GM08714 (cell line): ENCODE data around the gene C1orf232.
A peak's percentile ranks its signal among the peaks of the same experiment; 100 is the strongest.

Source experiments
- H3K4me3 ChIP-seq: fragments of 200-500 bp; sonication (Bioruptor generic); 2 replicates; pipeline ENCODE4 v1.5.1; 2014; ENCODE audit warnings: mild to moderate bottlenecking, low read length, inconsistent platforms
- ZNF274 ChIP-seq: IDR thresholded peaks from 2 replicates; pipeline ENCODE4 v1.6.1; 2012; ENCODE audit warnings: mild to moderate bottlenecking, low read depth, low read length

C1orf232 gene

DNA sequence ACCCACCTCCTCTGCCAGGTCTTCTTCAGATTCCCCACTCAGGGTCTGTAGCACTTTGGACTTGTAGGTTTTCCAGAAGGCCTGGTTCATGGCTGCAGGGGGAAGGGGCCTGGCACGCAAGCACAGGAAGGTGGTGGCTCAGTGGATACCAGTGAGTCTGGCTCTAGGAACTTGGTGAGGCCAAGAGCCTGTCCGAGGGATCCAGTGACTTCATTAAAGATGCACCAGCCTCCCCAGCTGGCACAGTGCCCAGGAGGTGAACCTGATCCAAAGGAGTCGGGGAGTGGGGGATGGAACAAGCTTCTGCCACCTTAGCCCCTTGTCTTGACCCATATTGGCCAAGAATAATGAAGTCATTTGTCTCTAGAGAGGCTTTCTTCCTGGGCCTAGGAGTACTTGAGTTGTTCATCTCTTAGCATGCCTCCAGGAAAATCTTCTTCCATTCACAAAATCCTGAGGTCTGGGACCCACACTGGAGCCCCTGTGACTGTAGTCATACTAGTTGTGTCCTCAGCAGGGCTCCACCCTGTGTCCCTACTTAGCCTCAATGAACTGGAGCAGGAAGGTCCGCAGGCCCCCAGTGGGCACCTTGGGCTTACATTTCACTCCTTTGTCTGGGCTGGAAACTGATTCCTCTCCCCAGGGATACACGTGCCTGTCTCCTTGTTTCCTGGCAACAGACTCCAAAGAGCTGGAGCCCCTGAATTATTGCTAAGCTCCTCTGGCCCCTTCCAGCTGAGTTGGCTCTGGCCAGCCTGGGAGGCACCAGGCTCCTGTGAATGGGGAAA is at the start of gene C1orf232:
Gene C1orf232, minus strand, starts transcription at position 554 of the 788 bp plus-strand sequence. Its CDS starts 464 bp downstream, at position 90.
- no peak for TF ChIP-seq ZNF274
- H3K4me3 ChIP-seq, result peak within 1 kb of the TSS; percentile 83

- H3K4me3 ChIP-seq, result no peak overlapping the region
- TF ChIP-seq ZNF274, result no peak
Observed at GRCh38 chr1:26215246-26215645, 46.5 kb upstream of the C1orf232 start.

- no peak for TF ChIP-seq ZNF274
- H3K4me3 ChIP-seq, result no peak overlapping the region
Observed at GRCh38 chr1:26213335-26213905, 44.7 kb upstream of the C1orf232 start.

- TF ChIP-seq ZNF274, result no peak
- H3K4me3 ChIP-seq, result no peak overlapping the region
Observed at GRCh38 chr1:26212726-26213125, 44.0 kb upstream of the C1orf232 start.

GRCh38 chr1:26210147-26210870 is 41.5 kb upstream of the C1orf232 start:
- TF ChIP-seq ZNF274, result no peak
- no peak overlapping the region for H3K4me3 ChIP-seq

- no peak overlapping the region for H3K4me3 ChIP-seq
- TF ChIP-seq ZNF274, result no peak
Observed at GRCh38 chr1:26203642-26204318, 35.0 kb upstream of the C1orf232 start.

DNA sequence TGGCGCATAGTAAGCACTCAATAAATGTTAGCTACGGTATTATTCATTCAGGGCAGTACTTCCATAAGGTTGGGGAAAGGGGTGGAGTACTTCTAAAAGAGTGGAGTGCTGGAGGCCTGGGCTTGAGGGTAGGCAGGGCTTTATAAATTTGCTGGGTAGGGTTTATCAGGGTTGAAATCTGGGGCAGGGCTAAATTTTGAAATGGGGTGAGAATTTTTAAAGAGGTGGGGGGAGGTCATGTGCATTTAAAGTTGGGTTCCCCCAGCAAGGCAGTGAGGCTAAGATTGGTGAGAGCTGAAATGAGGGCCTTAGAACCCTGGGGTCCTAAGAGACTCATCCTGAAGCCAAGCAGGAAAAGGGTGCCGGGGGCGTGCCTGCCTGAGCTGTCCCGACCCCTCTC is 31.6 kb upstream of the C1orf232 start:
- no peak for TF ChIP-seq ZNF274
- no peak overlapping the region for H3K4me3 ChIP-seq

DNA sequence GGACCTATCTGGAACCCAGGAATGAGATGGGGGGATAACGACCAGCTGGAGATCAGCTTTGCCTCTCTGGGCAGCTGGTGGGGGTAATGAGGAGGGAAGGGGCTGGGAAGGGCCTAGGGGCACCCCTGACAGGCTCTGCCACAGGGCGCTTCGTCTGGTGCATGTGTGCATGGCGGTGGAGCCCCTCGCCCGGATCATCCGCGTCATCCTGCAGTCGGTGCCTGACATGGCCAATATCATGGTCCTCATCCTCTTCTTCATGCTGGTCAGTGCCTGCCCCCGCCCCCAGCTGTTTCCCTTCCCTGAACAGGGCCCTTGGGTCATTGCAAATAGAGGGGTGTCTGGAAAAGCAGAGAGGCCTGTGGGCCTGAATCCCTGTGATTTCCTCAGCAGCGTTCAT is 29.1 kb upstream of the C1orf232 start:
- TF ChIP-seq ZNF274, result no peak

DNA sequence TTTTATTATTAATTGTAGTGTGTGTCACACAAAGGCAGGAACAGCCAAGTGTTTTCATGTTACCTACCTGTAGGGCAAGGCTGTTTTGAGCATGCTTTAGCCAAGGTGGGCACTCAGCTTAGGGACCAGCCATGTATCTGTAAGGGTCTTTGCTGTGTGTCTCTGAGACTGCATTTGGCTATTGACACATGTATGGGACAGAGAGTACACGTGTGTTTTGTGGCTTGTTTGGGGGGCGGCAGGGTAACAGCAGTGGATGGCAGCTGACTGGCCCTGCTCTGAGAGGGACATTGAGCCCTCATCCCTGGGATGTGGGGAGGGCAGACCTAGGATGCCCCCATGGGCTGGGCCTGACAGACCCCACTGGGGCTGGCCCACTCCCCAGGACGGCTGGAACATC is 28.5 kb upstream of the C1orf232 start:
- H3K4me3 ChIP-seq, result no peak overlapping the region
- no peak for TF ChIP-seq ZNF274

More for the DNA sequence above, 29.1 kb upstream of the C1orf232 start:
- no peak overlapping the region for H3K4me3 ChIP-seq

DNA sequence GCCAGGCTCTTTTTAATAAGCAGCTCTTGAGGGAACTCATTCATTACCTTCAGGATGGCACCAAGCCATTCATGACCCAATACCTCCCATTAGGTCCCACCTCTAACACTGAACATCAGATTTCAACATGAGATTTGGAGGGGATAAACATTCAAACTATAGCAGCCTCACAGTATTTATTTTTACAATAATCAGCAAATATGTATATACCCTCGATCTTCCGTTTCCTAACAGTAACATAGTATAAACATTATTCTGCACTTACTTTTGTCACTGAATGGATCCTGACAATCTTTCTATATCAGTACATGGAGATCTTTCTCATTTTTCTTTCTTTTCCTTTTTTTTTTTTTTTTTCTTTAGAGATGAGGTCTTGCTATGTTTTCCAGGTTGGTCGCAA is 27.0 kb upstream of the C1orf232 start:
- no peak for TF ChIP-seq ZNF274
- H3K4me3 ChIP-seq, result no peak overlapping the region

DNA sequence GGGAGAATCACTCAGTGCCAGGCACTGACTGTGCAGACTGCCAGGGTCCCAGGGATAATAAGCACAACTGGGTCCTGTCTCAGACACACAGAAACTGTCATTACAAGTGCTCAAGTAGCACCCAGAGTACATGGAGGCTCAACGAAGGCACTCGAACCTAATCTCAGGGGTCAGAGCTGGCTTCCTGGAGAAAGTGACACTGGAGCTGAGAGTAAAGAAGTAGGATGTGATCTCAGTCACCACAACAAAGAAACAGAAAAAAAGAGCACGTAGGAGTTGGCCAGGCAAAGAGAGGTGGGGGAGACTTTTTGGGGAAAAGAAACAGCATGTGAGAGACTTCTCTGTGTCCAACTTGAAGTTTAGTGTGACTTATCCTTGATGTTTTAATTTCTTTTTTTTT is 23.0 kb upstream of the C1orf232 start:
- no peak for TF ChIP-seq ZNF274
- H3K4me3 ChIP-seq, result no peak overlapping the region

- no peak within 1 kb of the TSS for H3K4me3 ChIP-seq
- no peak for TF ChIP-seq ZNF274
Observed at GRCh38 chr1:26190373-26190987, 21.7 kb upstream of the C1orf232 start, which contains the start of gene CATSPER4. Gene CATSPER4 (plus strand): TSS chr1:26190602. CDS start chr1:26190628, 26 bp downstream.

- no peak for TF ChIP-seq ZNF274
- H3K4me3 ChIP-seq, result no peak overlapping the region
Observed at GRCh38 chr1:26189751-26190275, 21.1 kb upstream of the C1orf232 start.
